Stimulated activated CD4-positive, alpha-beta T cell treated with anti-CD3 and anti-CD28 coated beads, Interleukin-4, amount 100 ng/mL, for 48 hours (primary cell): ENCODE results near the gene GPR146.
A peak's percentile ranks its signal among the peaks of the same experiment; 100 is the strongest.

Source experiments
- DNase-seq, 2 donors: peaks; one replicate each; pipeline ENCODE4 v3.0.0-alpha.2; 2020; ENCODE audit warnings: low read depth in 2 of 2

Gene GPR146

DNA sequence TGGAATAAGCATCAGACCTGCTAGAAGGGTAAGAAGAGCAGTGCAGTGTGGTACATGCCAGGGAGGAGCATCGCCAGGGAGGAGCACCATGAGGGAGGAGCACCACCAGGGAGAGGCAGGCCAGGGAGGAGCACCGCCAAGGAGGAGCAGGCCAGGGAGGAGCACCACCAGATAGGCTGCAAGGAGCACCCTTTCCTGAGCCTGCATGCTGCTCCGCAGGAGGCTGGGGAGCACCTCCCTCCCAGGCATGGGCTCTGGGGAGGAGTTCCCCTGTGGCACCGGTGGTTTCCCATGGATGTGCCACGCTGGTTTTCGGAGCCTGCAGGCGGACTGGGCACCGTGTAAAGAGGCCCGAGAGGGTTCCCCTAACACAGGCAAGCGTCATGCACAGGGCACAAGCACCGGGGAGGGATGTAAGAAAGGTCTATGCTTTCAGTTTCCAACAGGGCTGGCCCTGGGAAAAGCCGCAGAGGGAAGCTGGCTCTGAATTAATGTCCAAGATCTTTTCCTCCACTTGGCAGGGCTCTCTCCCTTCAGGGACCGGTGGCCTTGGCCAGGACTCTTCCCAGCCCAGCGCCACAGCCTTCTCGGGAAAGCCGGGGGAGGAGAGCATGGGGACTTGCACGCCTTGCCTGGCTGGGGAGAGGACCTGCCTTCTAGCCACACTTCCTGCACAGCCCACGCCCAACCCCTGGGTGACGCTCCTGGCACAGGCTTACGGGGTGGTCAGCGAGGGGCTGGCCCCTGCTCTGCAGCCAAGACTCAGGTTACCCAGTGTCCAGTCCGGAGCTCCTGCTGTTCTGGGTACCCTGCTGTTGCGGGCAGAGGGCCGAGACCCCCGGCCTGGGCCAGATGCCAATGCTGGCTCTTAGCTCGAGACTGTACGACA, 32.1 kb downstream of the GPR146 start:
- DNase-seq, result no peak

DNA sequence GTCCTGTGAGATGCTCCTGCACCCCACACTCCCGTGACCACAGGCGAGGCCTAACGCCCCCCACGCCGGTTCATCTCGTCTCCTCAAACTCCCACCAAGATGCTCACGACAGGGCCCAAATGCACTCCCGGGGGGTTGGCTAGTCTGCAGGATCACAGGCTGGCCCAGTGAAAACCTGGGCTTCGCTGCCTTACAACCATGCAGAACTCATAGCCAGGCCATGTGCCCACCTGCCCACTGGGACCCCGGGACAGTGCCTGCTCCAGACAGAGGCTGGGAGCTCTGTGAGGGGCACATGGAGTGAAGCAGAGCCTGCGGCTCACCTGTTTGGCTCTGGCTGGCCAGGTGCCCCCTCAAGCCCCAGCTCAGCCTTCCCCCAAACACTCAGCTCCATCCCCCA, 34.2 kb downstream of the GPR146 start:
- DNase-seq, result no peak

DNA sequence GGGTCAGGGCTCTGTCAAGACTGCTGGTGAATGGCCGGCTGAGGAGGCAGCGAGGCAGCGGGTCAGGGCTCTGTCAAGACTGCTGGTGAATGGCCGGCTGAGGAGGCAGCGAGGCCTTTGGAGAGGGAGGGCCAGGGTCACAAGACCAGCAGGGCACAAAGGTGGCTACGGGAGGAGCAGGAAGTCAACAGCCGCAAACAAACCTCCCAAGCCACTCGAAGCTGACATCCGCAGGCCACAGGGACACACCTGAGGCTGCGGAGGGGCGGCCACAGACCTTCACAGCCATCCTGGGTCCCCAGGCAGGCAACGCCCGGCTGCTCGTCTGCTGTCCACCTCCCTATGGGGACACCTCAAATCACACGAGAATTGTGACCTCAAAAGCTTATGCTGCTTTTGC, 34.6 kb downstream of the GPR146 start:
- DNase-seq, result no peak

DNA sequence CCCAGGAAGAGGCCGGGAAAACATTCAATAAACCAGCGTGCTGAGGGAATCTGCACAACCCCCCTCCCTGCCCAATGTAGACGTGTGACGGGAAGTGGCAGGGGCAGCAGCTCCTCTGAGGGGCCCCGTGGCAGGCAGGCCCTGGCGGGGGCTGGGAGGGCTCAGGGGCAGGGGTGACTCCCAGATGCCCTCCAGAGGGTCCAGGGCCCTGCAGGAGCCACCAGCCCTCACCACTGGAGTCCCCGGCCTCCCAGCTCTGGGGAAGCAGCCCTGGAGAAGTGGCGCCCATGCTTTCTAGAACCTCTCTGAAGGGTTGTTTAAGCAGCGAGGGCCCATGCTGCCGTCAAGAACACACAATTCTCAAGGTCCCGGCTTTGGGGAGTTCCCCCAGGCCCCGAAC, 35.2 kb downstream of the GPR146 start:
- no peak for DNase-seq

DNA sequence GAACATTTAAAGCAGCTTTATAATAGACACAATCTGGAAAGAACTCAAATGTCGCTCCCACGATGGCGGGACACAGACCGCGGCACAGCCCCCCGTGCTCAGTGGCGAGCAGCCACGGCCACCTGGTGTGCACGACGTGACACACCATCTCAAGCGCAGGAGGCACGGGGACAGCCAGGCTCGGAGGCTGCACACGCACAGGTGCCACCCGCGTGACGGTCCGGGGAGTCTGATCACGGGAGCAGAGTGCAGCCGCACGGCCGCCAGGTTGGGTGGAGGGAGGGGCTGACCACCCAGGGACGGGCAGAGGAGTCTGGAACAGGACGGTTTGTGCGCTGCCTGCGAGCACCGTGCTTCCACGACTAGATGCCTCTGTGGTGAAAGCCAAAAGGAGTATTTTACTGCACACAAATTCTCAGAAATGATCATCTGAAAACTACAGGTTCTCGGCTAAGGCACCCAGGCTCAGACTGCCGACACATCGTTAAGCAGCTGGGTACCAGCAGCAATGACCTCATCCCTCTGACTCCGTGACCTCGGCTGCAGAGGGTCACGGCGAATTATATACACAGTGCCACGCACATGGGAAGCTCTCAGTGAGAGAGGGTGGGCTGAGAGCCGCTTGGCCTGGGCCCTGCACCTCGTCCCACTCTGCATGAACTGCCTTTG, 36.0 kb downstream of the GPR146 start:
- DNase-seq, result no peak

DNA sequence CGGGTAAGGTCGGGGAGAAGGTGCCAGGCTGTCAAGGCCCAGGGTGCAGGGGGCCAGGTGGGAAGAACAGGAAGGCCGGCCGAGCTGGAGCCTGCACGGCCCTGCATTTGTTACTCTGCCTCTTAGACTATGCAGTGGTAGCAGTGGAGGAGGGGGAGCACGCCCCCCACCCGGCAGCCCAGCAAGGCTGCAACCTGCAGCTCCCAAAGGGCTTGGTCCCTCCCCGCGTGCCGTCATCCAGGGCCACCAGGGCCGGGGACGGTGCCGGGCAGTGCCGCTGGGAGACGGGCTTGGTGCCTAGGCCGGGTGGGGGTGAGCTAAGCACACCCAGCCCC, 36.5 kb downstream of the GPR146 start:
- no peak for DNase-seq

DNA sequence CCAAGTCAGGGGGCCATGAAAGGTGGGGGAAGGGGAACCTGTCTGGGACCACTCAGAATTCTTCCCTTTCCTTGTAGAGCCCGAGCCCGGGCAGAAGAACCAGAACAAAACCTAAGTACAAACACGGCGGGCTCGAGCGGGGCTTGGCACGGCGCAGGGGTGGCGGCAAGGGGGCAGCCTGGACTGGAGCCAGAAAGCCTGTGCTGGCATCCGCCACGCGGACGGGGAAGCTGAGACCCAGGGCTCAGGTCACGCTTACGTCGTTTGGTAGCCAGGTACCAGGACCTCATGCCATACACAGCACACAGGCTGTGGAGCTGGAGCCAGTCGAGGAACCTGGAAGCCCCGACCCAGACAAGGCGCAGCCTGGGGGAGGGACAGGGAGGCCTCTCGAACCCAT, 37.0 kb downstream of the GPR146 start:
- no peak for DNase-seq

DNA sequence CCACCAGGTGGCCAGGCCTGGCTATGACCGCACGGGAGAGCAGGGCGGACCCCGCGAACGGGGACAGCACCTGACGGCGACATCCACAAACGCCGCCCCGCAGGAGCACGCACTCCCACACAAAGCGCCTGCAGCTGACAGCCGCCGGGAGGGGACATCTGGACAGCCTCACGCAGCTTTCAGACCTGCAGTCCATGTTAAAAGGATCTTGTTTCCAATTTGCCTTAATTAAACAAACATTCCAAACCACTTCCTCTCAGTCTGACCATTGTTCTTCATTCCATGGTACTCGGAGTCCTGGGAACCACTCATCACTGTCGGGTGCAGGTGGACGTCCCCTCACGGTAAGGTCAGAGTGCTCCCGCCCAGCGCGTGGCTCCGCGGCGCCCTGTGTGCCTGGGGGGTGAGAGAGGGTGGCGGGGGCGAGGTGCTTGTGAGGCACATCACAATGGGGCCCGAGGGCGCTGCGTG, 37.6 kb downstream of the GPR146 start:
- no peak for DNase-seq

DNA sequence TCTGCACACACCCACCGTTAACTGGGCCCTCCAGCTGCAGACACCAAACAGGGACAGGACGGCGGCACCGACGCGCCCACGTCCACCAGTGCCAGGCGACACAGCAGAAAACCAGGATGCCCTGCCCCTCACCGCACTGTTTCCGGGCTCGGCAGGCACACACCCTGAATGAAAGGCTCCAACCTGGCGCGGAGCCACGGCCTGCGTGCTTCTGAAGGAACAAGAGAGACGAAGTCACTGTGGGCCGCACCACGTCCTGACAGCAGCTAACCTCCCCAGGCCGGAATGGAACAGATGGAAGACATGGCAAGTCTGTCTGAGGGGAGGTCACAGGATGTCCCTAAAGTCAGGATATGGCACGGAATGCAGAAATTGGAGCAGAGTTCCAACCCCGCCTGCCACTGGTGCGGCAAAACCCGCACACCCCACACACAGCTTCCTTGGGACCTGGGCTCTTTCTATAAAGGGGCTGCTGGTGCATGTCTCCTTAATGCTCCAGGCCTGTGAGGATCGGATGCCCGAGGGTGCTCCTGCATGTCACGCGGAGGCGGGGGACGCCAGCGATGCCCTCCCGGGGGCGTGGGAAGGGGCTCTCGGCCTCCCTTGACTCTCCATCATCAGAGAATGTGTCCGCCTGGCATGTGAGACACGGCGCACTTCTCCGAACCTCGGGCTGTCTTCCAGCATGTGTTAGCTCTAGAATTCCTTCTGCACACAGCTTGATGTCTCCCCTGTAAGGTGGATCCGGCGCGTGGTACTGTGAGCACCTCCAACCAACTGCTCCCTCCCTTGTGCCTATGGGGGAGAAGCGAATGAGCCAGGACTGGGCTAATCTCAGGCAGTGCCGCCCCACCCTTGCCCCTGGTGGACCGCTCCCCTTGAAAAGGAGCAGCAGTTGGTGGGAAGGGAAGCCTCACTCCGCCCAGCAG, 39.6 kb downstream of the GPR146 start:
- DNase-seq, result no peak

DNA sequence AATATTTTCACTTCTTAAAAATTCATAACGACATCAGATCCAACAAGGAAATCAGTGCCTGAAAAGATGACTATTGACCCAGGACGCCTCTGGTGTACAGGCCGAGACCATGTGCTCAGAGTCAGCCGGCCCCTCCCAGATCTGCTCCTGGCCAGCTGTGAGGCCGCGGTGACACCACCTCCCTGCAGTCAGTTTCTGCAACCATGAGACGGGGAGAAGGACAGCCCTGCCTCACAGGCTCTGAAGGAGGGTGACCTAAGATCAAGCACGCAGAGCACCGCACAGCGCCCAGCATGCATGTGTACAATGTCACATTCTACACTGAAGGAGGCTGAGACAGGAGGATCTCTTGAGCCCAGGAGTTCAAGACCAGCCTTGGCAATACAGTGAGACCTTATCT, 40.9 kb downstream of the GPR146 start:
- no peak for DNase-seq

DNA sequence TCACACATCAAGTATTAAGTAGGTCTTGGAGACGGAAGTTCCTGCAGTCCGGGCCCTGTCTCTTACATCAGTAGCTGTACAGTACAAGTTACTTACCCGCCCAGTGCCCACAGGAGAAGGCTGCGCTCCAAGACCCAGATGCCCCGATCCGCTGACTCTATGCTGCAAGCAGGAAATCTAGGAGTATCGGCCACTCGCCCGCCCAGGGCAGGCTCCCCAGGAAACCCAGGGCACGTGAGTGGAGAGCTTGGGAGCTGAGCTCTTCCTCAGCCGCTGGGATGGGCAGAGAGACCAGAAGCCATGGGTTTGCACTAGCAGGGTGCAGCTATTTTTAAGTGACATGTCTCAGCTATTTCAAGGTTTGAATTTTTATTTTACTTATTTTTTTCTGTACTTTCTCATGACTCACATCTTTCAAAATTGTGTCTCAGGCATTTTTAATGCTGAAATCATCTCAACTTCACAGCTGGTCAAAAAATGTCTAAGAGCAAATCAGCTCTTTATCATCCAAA, 41.6 kb downstream of the GPR146 start:
- DNase-seq, result no peak

DNA sequence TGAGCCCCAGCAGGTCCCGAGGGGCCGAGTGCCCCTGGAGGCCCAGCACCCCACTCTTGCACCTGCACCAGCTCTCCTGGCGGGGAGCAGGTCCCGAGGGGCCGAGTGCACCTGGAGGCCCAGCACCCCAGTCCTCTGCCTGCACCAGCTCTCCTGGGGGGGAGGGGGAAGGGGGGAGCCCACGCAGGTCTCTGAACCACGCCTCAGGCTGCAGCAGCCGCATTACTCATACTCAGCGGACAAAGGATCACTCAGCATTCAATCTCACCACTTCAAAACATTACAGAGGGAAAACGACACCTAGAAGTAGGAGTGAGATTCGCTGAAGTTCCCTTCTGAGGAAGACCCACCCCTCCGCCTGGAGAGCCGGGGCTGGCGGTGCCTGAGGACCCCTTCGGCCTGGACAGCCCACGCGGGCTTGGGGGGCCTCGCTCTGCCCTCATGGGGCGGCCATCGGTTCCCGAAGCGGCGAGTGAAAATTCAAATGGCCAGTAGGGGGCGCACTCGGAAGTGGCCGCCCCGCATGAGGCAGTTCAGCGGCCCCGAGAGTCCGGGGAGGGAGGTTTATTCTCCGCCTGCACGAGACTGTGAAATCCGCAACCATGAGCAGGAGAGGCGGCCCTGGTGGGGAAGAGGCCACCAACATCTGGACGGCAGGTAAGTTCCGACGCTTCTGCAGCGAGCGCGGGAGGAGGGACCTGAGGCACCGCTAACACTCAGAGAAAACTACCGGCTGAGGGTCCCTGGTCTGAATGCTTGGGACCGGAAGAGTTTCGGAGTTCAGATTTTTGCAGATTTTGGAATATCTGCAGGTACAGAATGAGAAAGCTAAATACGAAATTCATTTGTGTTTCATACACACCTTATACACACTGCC, 42.5 kb downstream of the GPR146 start:
- DNase-seq, result peak; percentile 65 to 81

DNA sequence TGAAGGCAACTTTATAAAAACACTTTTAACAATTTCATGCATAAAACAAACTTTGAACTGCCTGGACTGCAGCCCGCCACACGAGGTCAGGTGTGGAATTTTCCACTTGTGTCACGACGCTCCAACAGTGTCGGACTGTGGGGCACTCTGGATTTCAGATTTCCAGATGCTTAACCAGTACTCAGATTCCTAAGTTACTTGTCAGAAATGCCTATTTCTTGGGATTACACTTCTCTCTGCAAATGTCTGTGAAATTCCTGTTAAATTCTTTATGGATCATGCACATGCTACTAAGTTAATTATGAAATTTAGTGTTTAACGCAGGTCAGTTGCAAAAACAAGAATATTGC, 43.1 kb downstream of the GPR146 start:
- no peak for DNase-seq

DNA sequence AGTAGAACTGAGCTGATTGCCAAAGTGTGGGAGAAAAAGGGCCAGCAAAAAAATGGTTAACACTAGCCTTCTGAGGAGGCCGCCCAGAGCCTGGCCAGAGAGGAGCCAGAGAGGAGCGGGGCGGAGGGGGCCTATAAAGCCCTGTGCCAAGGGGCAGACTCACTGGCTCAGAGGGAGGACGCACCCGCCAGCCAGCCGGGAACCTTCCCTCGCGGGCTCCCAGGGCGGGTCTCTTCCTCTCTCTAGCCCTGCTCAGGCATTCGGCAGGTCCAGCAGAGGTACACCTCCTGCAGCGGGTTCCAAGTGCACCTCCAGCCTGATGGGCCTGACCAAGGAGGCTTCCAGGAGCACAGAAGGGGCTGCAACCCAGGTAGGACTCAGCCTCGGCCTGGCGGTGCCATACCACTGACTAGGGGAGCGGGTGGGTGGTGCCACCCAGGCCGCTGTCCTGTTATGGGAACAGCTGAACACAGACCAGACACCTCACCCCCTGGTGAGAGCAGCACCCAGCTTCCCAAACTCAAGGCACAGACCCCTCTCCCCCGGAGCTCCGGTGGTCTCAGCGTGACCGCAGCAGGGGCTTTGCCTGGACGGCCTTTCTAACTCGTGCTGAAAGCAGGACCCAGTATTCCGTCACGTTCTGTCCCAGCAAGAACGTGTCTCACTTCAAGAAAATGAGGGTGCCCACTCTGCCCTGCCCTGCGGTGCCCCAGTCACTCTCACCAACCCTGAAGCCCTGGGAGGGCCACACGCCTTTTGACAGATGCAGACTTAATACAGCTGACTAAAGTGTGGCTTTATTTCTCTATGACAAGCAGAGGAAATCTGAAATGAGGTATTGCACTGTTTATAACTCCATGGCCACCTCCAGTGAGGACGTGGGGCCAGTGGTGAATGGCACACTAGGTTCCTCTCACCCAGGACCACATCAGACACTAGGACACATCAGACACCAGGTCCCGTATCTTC, 43.9 kb downstream of the GPR146 start, which contains the start of gene GPER1:
TSS of gene GPER1 (plus strand) at position 162 of the 969 bp plus-strand sequence. CDS start 3,616 bp downstream, outside the sequence.
- no peak for DNase-seq

DNA sequence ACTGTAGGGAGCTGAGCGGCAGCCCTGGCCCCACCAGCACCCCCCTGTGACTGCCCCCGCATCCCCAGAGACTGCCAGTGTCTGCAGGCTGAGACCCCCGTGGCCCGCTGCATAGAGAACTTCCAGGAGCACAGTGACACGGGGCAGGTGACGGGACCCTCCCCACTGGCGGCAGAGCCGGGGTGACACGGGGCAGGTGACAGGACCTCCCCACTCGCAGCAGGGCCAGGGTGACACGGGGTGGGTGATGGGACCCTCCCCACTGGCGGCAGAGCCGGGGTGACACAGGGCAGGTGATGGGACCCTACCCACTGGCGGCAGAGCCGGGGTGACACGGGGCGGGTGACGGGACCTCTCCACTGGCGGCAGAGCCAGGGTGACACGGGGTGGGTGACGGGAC, 45.9 kb downstream of the GPR146 start:
- DNase-seq, result no peak

DNA sequence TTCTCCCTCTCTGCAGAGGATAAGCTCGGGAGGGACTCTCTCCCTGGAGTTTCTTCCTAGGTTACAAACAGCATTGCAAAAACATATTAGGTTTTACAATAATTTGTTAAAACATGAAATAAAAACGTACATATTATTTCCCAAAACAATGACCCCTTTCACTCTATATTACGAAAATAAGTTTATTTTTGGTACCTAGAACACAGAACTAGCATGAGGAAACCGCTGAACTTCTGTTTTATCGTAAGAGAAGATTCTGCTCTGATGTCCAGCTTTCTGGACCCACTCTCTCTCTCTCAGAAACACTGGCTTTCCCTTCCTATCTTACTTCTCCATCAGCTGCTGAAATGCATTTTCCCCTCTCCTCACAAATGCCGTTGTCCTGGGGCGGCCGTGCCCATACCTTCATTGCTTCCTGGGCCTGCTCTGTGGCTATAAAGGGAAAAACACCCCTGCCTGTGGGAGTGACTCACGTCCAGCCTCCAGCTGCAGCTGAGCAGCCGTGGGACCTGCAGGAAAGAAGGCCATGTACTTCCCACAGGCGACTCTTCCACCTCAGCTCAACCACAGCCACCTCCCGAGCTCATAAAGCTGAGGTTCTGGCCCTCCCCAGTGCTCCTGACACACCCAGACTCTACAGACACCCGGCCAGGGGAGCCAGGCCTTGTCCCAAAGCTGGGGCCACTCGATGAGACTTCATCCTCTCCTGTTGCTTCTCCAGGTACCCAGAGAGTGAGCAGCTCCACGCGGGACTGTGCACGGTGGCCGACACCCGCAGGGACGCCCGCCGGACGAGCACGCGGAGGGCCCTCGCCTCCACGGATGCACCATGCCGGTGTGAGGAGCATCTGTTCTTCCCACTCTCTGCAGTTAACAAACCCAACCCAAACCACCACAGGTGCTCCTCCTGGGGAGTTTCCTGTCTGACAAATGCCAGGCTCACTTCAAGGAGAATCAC, 46.6 kb downstream of the GPR146 start:
- no peak for DNase-seq

DNA sequence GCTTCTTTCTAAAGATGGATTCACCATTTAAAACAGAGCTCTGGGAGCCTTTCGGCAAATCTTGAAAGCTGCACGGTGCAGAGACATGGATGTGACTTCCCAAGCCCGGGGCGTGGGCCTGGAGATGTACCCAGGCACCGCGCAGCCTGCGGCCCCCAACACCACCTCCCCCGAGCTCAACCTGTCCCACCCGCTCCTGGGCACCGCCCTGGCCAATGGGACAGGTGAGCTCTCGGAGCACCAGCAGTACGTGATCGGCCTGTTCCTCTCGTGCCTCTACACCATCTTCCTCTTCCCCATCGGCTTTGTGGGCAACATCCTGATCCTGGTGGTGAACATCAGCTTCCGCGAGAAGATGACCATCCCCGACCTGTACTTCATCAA, 47.3 kb downstream of the GPR146 start:
- DNase-seq, result no peak

DNA sequence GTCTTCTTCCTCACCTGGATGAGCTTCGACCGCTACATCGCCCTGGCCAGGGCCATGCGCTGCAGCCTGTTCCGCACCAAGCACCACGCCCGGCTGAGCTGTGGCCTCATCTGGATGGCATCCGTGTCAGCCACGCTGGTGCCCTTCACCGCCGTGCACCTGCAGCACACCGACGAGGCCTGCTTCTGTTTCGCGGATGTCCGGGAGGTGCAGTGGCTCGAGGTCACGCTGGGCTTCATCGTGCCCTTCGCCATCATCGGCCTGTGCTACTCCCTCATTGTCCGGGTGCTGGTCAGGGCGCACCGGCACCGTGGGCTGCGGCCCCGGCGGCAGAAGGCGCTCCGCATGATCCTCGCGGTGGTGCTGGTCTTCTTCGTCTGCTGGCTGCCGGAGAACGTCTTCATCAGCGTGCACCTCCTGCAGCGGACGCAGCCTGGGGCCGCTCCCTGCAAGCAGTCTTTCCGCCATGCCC, 47.9 kb downstream of the GPR146 start:
- no peak for DNase-seq
